GM21360 (cell line): ENCODE measurements around the gene STX5.
"Not testable (repeated sequence)": the region's sequence is repeated elsewhere in the genome, so short reads cannot be mapped to it uniquely, and the experiment has no call there.

Experiments
- ATAC-seq: cut with Tn5 transposase; IDR thresholded peaks from one replicate; pipeline ENCODE4 v1.9.1; 2021; ENCODE audit warnings: mild to moderate bottlenecking, moderate library complexity; ENCODE audit not compliant: unreplicated experiment

STX5 gene

DNA sequence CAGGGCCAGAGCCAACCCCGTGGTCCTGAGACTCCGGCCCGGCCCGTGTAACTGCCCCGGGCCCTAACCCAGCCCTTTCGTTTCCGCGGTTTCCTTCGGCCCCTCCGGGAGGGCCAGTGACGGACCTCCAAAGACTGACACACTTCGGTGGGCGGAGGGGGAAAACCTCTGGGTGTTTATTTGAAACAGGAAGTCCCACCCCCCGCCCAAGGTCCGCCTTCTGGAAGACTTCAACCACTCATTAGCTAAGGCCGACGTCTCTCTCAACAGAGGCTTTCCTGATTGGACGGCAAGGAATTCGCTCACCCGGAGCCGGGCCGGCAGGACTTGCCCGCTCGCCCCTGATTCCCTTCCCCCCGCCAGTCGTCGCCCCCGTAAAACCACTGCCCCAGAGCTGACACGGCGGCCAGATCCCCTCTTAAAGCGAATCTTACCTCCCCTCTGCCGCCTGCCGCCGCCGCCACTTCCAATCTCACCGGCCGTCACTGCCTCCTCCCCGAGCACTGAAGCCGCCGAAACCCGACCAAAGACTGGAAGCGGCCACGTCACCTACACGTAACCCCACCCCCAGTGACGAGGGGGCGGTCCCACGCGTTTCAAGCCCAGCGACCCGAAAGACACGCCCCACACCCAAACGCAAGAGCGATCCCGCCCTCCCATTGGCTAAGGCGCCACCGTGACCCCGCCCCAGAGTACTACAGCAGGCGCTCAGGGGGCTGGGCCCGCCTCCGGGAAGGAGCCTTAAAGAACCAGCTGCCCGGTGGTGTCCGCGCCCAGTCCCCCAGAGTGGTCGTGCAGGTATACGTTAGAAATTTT lies at the start of gene STX5:
Gene STX5 (minus strand): TSS at position 532 of the 816 bp plus-strand sequence. CDS start 808 bp downstream, outside the sequence.
- peak; percentile 67 for ATAC-seq

GRCh38 chr11:62880803-62881578 lies 49.1 kb upstream of the STX5 start, which contains the start of gene SLC3A2:
Gene SLC3A2 (plus strand): TSS chr11:62880896. CDS start chr11:62881024, 128 bp downstream.
- peak; percentile 58 for ATAC-seq

GRCh38 chr11:62880231-62880802 lies 48.5 kb upstream of the STX5 start:
- peak; percentile 6 for ATAC-seq

- no peak for ATAC-seq
These were observed 47.6 kb upstream of the STX5 start for GRCh38 chr11:62879235-62879978.

DNA sequence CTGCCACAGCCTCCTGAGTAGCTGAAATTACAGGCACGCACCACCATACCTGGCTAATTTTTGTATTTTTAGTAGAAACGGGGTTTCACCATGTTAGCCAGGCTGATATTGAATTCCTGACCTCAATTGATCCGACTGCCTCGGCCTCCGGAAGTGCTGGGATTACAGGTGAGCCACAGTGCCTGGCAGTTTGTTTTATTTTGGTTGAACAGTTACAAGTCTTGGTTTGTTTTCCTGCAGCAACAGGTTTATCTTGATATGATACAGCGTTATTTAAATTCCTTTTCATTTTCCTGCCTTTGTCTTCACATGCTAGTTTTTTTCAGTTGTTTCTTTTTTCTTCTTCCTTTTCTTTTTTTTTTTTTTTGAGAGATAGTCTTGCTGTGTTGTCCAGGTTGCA lies 44.9 kb upstream of the STX5 start:
- ATAC-seq: no peak

- no peak for ATAC-seq
These were observed 44.0 kb upstream of the STX5 start for GRCh38 chr11:62875698-62876478.

GRCh38 chr11:62874851-62875250 lies 43.0 kb upstream of the STX5 start:
- no peak for ATAC-seq

DNA sequence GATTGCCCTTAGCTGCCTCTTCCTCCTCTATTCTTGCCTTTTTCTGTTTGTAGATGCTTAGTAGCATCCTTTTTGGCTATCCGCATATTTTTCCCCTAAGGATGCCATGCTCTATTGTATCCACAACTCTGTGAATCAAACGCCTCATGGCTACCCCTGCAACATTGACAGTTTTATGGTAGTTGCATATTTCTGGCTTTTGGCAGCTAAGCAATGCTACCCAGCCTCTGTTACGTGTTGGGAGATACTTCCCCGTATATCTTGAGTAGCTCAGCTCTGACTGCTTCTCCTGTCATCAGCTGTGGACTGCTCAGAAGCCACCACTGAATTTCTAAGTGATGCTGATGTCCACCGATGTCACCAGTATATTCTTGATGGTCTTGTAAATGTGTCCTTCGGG lies 33.8 kb upstream of the STX5 start:
- ATAC-seq: no peak

- ATAC-seq: no peak
These were observed 32.0 kb upstream of the STX5 start for GRCh38 chr11:62863687-62864335.

GRCh38 chr11:62861564-62862192 lies 29.8 kb upstream of the STX5 start:
- ATAC-seq: not testable (repeated sequence)

DNA sequence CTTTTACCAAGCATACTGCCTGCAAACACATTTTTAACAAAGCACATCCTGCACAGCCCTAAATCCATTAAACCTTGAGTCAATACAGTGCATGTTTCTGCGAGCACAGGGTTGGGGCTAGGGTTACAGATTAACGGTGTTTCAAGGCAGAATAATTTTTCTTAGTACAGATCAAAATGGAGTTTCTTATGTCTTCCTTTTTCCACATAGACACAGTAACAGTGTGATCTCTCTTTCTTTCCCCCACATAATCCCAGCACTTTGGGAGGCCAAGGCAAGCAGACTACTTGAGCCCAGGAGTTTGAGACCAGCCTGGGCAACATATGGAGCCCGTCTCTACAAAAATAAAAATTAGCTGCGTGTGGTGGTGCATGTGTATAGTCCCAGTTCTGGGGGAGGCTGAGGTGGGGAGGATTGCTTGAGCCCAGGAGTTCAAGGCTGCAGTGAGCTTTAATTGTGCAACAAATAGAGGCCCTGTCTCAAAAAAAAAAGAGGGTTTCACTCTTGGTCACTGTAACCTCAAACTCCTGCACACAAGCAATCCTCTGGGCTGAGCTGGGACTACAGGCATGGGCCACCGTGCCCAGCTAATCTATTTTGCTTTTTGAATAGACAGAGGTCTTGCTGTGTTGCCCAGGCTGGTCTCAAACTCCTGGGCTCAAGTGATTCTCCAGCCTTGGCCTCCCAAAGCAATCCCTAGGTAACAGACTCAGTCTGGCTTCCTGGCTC lies 29.1 kb upstream of the STX5 start:
- ATAC-seq: no peak

DNA sequence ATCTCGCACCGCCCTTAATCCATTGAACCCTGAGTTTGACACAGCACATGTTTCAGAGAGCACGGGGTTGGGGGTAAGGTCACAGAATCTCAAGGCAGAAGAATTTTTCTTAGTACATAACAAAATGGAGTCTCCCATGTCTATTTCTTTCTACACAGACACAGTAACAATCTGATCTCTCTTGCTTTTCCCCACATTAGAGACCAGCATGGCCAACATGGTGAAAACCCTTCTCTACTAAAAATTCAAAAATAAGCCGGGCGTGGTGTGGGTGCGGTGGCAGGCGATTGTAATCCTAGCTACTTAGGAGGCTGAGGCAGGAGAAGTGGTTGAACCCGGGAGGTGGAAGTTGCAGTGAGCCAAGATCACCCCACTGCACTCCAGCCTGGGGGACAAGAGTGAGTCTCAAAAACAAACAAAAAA lies 27.4 kb upstream of the STX5 start:
- not testable (repeated sequence) for ATAC-seq

- ATAC-seq: no peak
These were observed 26.4 kb upstream of the STX5 start for GRCh38 chr11:62858201-62858600.

DNA sequence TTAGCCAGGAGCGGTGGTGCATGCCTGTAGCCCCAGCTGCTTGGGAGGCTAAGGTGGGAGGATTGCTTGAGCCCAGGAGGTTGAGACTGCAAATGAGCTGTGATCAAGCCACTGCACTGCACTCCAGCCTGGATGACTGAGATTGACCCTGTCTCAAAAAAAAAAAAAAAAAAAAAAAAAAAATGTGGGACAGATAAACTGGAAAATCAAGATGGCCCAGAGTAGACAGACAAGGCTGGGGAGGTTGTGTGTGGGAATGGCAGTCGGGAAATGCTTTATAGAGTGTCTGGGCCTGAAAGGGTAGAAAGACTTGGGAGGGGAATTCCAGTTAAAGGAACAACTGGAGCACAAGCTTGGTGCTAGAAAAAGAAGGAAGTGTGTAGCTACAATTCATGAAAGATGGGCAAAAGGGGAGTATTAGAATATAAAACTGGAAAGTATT lies 25.7 kb upstream of the STX5 start:
- no peak for ATAC-seq

- no peak for ATAC-seq
These were observed 24.6 kb upstream of the STX5 start for GRCh38 chr11:62856333-62856895.

- ATAC-seq: peak; percentile 78
These were observed 23.9 kb upstream of the STX5 start for GRCh38 chr11:62855571-62856332.

DNA sequence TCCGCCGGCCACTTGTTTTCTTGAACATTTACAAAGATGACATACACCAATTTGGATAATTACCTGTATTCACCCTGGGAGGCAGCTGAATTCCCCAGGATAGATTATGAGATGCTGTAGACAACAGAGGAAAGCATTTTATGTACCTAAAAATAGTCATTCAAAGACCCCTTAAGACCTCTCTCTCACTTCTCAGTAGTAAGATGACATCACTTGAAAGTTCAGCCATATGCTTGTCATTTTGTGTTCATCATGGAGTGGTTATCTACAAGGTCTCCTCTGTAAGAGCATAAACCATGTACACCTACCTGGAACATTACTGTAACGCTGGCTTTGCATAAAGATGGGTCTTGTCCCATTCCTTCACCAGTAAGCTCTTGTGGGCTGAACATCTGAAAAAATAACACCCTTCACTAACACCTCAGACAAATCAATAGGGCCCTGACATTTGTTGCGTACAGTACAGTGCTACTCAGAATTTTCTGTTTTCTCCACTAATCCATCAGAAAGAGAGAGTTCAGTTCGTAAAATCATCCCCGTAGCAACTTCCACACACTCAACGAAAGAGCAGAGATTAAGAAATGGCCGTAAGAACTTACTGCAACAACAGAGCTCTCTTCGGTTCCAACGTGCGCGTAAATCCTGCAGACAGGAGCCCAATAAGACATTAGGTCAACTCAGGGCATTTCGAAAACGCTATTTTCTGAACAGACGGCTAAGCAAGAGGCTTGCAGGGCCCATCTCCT lies 23.1 kb upstream of the STX5 start:
- ATAC-seq: no peak
